ENCODE measurements around the gene SLC35A5. TPM values are rescaled to one million over a fixed set of nuclear protein-coding genes. Genes with fewer than 3 reads are reported as not detected.

Gene SLC35A5
- total RNA-seq, 2 donors from 2014 or later = 9.6 to 12.2 TPM

- intact Hi-C loops (cut with DNase I) = no loop called here
- Histone ChIP-seq H3K27ac (no peak overlapping the region), H3K4me3 (no peak overlapping the region), H3K9me3 (no peaks in the 10 kb centered on the region), H3K4me1 (no peaks in the 10 kb centered on the region), H3K36me3 (replicated peaks in 1 of 2; ENCODE audit: insufficient read depth in 1 of 2, low read depth in 2 of 2) (no peaks in the 10 kb centered on the region), H3K27me3 (no peaks in the 10 kb centered on the region)
- WGBS, 2 donors = 61 to 69% methylated on average over 7 of the region's 7 CpGs
- no peak for ATAC-seq
- TF ChIP-seq CTCF (IDR thresholded peaks at IDR 0.05) (no peak), POLR2A (IDR thresholded peaks at IDR 0.05) (no peak)
- no peak for DNase-seq
These were observed 54.3 kb downstream of the SLC35A5 start for GRCh38 chr3:112615989-112616731.

GRCh38 chr3:112617285-112617684 is 55.4 kb downstream of the SLC35A5 start:
- Histone ChIP-seq H3K27me3 (no peaks in the 10 kb centered on the region), H3K4me3 (no peak overlapping the region), H3K27ac (no peak overlapping the region), H3K4me1 (no peaks in the 10 kb centered on the region), H3K9me3 (no peaks in the 10 kb centered on the region), H3K36me3 (replicated peaks in 1 of 2; ENCODE audit: insufficient read depth in 1 of 2, low read depth in 2 of 2) (no peaks in the 10 kb centered on the region)
- no peak for TF ChIP-seq POLR2A (IDR thresholded peaks at IDR 0.05)
- no peak for TF ChIP-seq CTCF (IDR thresholded peaks at IDR 0.05)
- DNase-seq (no peak), ATAC-seq (no peak)
- intact Hi-C loops (cut with DNase I) = no loop called here
- WGBS, 2 donors = 85 to 93% methylated on average over 2 of the region's 2 CpGs

GRCh38 chr3:112619295-112619694 is 57.5 kb downstream of the SLC35A5 start:
- Histone ChIP-seq H3K4me1 (no peaks in the 10 kb centered on the region), H3K27ac (no peak overlapping the region), H3K27me3 (no peaks in the 10 kb centered on the region), H3K9me3 (no peaks in the 10 kb centered on the region), H3K36me3 (replicated peaks in 1 of 2; ENCODE audit: insufficient read depth in 1 of 2, low read depth in 2 of 2) (no peaks in the 10 kb centered on the region), H3K4me3 (no peak overlapping the region)
- WGBS, 2 donors = 78 to 89% methylated on average over 2 of the region's 2 CpGs
- intact Hi-C loops (cut with DNase I) = no loop called here
- DNase-seq (no peak), ATAC-seq (no peak)
- TF ChIP-seq CTCF (IDR thresholded peaks at IDR 0.05) (no peak), POLR2A (IDR thresholded peaks at IDR 0.05) (no peak)

- ATAC-seq (no peak), DNase-seq (no peak)
- intact Hi-C loops (cut with DNase I) = no loop called here
These were observed 61.4 kb downstream of the SLC35A5 start for GRCh38 chr3:112623213-112623612.

More at GRCh38 chr3:112623213-112623612, 61.4 kb downstream of the SLC35A5 start:
- H3K36me3 ChIP-seq (replicated peaks in 1 of 2; ENCODE audit: insufficient read depth in 1 of 2, low read depth in 2 of 2) = no peaks in the 10 kb centered on the region
- WGBS, 2 donors = 71 to 76% methylated on average over 5 of the region's 5 CpGs
- H3K27ac ChIP-seq = no peak overlapping the region
- H3K27me3 ChIP-seq = no peaks in the 10 kb centered on the region
- no peaks in the 10 kb centered on the region for H3K9me3 ChIP-seq
- TF ChIP-seq POLR2A (IDR thresholded peaks at IDR 0.05) (no peak), CTCF (IDR thresholded peaks at IDR 0.05) (no peak)
- no peaks in the 10 kb centered on the region for H3K4me1 ChIP-seq
- H3K4me3 ChIP-seq = no peak overlapping the region
